AG04450 (cell line): ENCODE measurements around the gene RALBP1. TPM values are rescaled to one million over a fixed set of nuclear protein-coding genes. Genes with fewer than 3 reads are reported as not detected.
"Not testable (repeated sequence)": the region's sequence is repeated elsewhere in the genome, so short reads cannot be mapped to it uniquely, and the experiment has no call there.

ENCODE experiments used
- CTCF ChIA-PET: fragments of 300-600, 350-600 bp; formaldehyde crosslinking; extraction: SDS; loops from one replicate; lab custom pipeline; 2022; ENCODE audit warnings: antibody characterized with exemption, inconsistent platforms; lab: Charles Lee
- POLR2A ChIA-PET: fragments of 350-600 bp; formaldehyde crosslinking; extraction: SDS; loops from one replicate; lab custom pipeline; 2021; ENCODE audit warnings: antibody characterized with exemption, inconsistent platforms; lab: Yijun Ruan, JAX
- DNase-seq: peaks from one replicate; pipeline ENCODE4 v3.0.0-alpha.2; 2011; ENCODE audit warnings: low read depth, low spot score
- H3K27ac ChIP-seq: one replicate; pipeline ENCODE4 v1.5.1; 2012; ENCODE audit warnings: low read depth, low read length, control low read depth
- H3K27me3 ChIP-seq: one replicate; pipeline ENCODE4 v1.6.0; 2012; ENCODE audit warnings: low read length; ENCODE audit not compliant: control insufficient read depth, insufficient read depth
- H3K4me3 ChIP-seq: 2 replicates; pipeline ENCODE4 v1.5.1; 2011; ENCODE audit warnings: mild to moderate bottlenecking, low read depth, low read length, control low read depth
- H3K9me3 ChIP-seq: 2 replicates; pipeline ENCODE4 v1.5.1; 2012; ENCODE audit warnings: low read length; ENCODE audit not compliant: control insufficient read depth, insufficient read depth
- polyA plus RNA-seq: library from polyadenylated mRNA; depleted of rRNA; stranded (reverse); fragments of >200 nt; gene quantifications from 2 replicates; pipeline ENCODE4 v1.2.3, GENCODE V29; 2011
- TF ChIP-seq, protein P1 (sequence below): IDR thresholded peaks from 2 replicates; pipeline ENCODE4 v1.5.1; 2011; ENCODE audit warnings: low read depth, low read length, control low read depth, inconsistent platforms

Gene RALBP1
- polyA plus RNA-seq, 1 experiment = 59.8 TPM

- peaks cover 4% of the 10 kb centered on the region; the same call in 1 of the 2 replicates for H3K9me3 ChIP-seq
- CTCF ChIA-PET = interaction anchor here (0.7 kb wide), 1 partner anchor 10 kb away, joined by 3 read pairs; no protein-coding TSS in a partner anchor
- no peak for DNase-seq
- POLR2A ChIA-PET = no interaction called here
- no peaks in the 10 kb centered on the region for H3K27me3 ChIP-seq
- TF ChIP-seq, protein P1, sequence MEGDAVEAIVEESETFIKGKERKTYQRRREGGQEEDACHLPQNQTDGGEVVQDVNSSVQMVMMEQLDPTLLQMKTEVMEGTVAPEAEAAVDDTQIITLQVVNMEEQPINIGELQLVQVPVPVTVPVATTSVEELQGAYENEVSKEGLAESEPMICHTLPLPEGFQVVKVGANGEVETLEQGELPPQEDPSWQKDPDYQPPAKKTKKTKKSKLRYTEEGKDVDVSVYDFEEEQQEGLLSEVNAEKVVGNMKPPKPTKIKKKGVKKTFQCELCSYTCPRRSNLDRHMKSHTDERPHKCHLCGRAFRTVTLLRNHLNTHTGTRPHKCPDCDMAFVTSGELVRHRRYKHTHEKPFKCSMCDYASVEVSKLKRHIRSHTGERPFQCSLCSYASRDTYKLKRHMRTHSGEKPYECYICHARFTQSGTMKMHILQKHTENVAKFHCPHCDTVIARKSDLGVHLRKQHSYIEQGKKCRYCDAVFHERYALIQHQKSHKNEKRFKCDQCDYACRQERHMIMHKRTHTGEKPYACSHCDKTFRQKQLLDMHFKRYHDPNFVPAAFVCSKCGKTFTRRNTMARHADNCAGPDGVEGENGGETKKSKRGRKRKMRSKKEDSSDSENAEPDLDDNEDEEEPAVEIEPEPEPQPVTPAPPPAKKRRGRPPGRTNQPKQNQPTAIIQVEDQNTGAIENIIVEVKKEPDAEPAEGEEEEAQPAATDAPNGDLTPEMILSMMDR = no peak
- H3K27ac ChIP-seq = no peak overlapping the region
- H3K4me3 ChIP-seq = no peak overlapping the region
Measured at GRCh38 chr18:9431296-9431695, 44.0 kb upstream of the RALBP1 start.

DNA sequence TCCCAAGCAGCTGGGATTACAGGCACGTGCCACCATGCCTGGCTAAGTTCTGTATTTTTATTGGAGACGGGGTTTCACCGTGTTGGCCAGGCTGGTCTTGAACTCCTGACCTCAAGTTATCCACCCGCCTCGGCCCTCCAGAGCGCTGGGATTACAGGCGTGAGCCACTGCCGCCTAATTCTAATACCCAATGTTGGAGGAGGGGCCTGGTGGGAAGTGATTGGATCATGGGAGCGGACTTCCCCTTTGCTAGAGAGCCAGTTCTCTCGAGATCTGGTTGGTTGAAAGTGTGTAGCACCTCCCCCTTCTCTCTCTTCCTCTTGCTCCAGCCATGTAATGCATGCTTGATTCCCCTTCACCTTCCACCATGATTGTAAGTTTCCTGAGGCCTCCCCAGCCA is 42.2 kb upstream of the RALBP1 start:
- H3K4me3 ChIP-seq, POLR2A ChIA-PET, DNase-seq, H3K27me3 ChIP-seq, H3K9me3 ChIP-seq, H3K27ac ChIP-seq: not testable (repeated sequence)
- CTCF ChIA-PET = interaction anchor here (0.7 kb wide), 1 partner anchor 116 kb away, joined by 3 read pairs; no protein-coding TSS in a partner anchor

- POLR2A ChIA-PET = no interaction called here
- TF ChIP-seq, protein P1 = no peak
- Histone ChIP-seq H3K27ac (no peak overlapping the region), H3K9me3 (peaks cover 4% of the 10 kb centered on the region; the same call in 1 of the 2 replicates), H3K27me3 (no peaks in the 10 kb centered on the region), H3K4me3 (no peak overlapping the region)
- CTCF ChIA-PET = no interaction called here
- DNase-seq = no peak
Measured at GRCh38 chr18:9433671-9434121, 41.6 kb upstream of the RALBP1 start.

DNA sequence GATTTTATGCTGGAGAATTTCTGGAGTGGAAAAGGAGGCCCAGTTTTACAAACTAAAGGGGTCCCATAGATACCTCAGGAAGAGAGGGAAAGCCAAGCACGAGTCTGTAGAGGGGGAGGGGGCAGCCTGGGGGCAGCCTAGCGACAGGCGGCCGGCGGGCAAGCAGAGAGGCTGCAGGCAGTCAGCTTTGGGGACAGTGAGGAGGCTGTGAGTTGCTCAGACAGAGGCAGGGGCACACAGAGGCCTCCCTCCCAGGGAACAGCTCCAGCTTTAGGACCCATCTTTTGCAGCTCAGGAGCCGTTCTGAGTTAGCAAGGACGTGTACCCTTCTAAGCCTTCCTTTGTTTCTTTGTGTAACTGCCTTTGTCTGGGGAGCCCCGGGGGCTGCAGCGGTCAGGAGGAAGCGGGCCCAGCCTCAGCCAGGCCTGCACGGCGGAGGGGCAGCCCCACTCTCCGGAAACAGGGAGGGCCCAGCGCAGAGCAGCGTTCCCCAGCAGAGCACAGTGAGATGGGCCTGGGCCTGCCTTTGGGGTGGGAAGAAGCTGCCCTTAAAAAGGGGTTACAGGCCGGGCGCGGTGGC is 41.1 kb upstream of the RALBP1 start:
- TF ChIP-seq, protein P1 = no peak
- ChIA-PET CTCF (no interaction called here), POLR2A (no interaction called here)
- Histone ChIP-seq H3K27me3 (no peaks in the 10 kb centered on the region), H3K27ac (peak overlapping the region; percentile 21), H3K4me3 (no peak overlapping the region), H3K9me3 (peaks cover 4% of the 10 kb centered on the region; the same call in 1 of the 2 replicates)
- no peak for DNase-seq

DNA sequence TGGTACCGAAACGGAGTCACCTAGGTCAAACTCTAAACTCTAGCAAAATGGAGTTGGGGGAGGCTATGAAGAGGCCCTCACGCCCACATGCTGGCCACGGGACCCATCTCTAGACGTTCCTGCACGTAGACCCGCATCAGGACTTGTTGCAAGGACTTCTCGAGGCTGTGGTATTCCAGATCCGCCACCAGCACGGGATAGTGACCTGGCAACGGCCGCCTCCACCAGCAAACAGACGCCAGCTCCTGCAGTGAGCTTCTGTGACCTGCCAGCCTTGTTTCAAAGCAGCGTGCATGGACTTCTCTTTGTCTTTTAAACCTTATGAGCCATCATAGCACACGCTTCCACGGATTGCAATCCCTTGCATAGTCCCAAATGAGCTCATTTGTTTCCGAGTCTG is 40.3 kb upstream of the RALBP1 start:
- Histone ChIP-seq H3K4me3 (no peak overlapping the region), H3K27me3 (no peaks in the 10 kb centered on the region), H3K27ac (no peak overlapping the region), H3K9me3 (peaks cover 4% of the 10 kb centered on the region; the same call in 1 of the 2 replicates)
- no peak for DNase-seq
- TF ChIP-seq, protein P1 = no peak
- CTCF ChIA-PET = no interaction called here
- POLR2A ChIA-PET = no interaction called here
